NCI-H1930 (cell line): Measurements from ENCODE around the gene OR6B1.
"Not testable (repeated sequence)": the region's sequence is repeated elsewhere in the genome, so short reads cannot be mapped to it uniquely, and the experiment has no call there.

Experiments
- DNase-seq, 2 experiments: peaks; one replicate each; lab custom pipeline; 2025; lab: John Stamatoyannopoulos, UW

Gene OR6B1

DNA sequence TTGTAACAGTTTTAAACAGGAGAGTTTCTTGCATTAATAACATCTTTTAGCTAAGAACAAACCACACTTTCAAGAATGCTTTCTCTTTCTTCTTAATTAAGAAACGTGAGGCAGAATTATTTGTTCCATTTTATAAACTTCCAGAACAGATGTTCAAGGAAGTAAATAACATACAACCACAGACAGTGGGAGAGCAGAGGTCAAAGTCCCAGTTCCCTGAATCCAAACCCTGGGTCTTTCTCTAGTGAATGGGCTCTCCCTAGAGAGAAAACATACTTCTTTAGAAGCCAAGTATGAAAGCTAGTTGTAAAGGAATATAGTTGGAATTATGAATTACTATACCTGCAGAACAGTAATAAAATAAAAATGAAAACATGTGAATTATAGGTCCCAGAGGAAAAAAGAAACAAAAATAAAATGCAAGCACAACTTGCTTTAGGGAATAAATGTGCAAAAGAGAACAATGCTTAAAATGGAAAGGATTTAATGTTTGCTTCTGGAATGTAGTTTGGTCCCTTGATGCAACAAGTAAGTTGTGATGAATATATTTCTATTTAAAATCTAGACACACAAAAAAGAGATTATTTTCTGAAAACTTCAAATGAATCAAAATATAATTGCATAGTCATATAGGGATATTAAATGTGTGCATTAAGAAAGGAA lies 6.0 kb downstream of the OR6B1 start:
- DNase-seq, result no peak

- no peak for DNase-seq
These were observed 6.5 kb downstream of the OR6B1 start for GRCh38 chr7:144006692-144007042.

DNA sequence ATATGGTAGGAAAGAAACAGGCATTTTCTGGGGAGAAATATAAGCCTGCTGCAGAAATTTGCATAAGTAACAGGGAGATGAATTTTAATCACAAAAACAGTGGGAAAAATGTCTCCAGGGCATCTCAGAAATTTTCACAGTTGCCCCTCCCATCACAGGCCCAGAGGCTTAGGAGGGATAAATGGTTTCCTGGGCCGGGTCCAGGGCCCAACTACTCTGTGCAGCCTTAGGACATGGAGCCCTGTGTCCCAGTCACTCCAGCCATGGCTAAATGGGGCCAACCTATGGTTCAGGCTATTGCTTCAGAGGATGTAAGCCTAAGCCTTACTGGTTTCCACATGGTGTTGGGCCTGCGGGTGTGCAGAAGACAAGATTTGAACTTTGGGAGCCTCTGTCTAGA lies 9.2 kb downstream of the OR6B1 start:
- DNase-seq, result no peak

DNA sequence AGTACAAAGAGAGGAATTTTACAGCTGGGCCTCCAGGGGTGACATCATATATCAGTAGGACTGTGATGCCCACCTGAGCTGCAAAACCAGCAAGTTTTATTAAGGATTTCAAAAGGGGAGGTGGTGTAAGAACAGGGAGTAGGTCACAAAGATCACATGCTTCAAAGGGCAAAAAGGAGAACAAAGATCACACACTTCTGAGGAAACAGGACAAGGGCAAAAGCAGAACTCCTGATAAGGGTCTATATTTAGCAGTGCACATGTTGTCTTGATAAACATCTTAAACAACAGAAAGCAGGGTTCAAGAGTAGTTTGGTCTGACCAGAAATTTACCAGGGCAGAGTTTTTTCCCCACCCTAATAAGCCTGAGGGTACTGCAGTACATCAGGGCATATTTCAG lies 9.9 kb downstream of the OR6B1 start:
- DNase-seq, result not testable (repeated sequence)

- DNase-seq, result not testable (repeated sequence)
These were observed 10.7 kb downstream of the OR6B1 start for GRCh38 chr7:144010821-144011220.

- no peak for DNase-seq
These were observed 11.5 kb downstream of the OR6B1 start for GRCh38 chr7:144011458-144012230.

- DNase-seq, result no peak
These were observed 17.9 kb downstream of the OR6B1 start for GRCh38 chr7:144018065-144018464.

- DNase-seq, result no peak
These were observed 19.3 kb downstream of the OR6B1 start for GRCh38 chr7:144019457-144019856.

GRCh38 chr7:144020340-144020739 lies 20.2 kb downstream of the OR6B1 start:
- no peak for DNase-seq

DNA sequence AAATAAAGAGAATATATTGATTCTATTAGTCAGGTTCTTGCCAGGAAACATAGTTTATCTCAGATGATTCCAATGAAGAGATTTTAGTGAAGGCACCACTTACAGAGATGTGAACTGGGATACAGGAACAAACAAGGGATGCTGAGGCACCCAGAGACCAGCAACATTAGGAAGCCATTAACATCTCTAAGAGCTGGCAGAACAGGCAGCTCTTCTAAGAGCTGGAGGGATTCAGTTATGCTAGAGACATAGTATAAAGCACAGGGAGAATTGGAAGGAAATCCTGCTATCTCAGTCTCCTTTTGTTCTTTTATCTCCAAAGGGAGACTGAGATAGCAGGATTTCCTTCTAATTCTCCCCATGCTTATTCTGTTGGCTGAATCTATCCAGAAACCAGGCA lies 22.0 kb downstream of the OR6B1 start:
- DNase-seq, result no peak

GRCh38 chr7:144023171-144023827 lies 23.2 kb downstream of the OR6B1 start:
- DNase-seq, result no peak

- no peak for DNase-seq
These were observed 24.1 kb downstream of the OR6B1 start for GRCh38 chr7:144024213-144024612.

DNA sequence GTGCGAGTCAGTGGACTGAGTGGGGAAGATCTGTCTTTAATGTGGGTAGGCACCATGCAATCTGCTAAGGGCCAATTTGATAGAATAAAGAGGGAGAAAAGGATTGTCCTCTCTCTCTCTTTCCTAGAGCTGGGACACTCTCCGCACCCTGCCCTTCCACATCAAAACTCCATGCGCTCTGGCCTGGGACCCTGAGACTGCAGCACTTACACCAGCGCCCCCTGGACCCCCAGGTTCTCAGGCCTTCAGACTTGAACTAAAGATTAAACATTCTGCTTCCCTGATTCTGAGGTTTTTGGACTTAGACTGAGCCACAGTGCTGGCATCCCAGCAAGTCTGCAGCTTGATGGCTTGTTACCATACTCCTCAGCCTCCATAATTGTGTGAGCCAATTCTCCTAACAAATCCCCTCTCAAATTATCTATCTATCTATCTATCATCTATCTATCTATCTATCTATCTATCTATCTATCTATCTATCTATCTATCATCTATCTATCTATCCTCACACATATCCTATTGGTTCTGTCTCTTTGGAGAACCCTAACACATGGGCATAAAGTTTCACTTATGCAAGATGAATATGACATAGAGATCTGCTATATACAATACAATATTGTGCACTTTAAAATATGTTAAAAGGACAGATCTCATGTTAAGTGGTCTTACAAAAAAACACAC lies 26.2 kb downstream of the OR6B1 start:
- DNase-seq, result no peak

- no peak for DNase-seq
These were observed 26.9 kb downstream of the OR6B1 start for GRCh38 chr7:144027070-144027469.

DNA sequence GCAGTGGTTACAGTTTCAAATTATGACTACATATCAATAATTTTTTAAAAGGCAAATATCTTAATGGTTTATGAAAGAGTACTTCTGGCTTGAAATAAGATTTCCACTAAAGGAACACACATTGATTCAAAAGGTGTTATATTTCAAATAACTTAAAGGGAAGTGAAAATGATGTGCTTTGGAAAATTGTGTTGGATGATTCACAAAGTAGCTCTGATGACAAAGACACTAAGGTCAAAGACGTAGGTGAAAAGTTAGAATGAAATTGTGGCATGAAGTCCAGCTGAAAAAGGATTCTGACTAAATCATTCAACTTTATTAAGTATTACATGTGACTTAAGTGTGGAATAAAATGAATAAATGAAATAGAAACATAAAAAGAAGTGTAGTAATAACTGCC lies 27.9 kb downstream of the OR6B1 start:
- no peak for DNase-seq

GRCh38 chr7:144028547-144028946 lies 28.4 kb downstream of the OR6B1 start:
- no peak for DNase-seq

- DNase-seq, result no peak
These were observed 32.4 kb downstream of the OR6B1 start for GRCh38 chr7:144032516-144032915.

- no peak for DNase-seq
These were observed 33.0 kb downstream of the OR6B1 start for GRCh38 chr7:144032985-144033709.

DNA sequence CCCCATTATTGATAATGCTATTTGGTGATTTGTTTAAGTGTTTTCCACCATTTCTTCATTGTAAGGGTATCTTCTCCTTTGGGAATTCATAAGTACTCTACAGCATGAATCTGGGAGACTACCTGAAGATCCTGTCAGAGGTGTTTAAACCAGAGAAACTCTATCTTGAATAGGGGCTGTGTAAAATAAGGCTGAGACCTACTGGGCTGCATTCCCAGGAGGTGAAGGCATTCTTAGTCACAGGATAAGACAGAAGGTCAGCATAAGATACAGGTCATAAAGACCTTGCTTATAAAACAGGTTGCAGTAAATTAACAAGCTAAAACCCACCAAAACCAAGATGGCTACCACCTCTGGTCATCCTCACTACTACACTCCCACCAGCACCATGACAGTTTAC lies 35.3 kb downstream of the OR6B1 start:
- DNase-seq, result no peak

- no peak for DNase-seq
These were observed 36.3 kb downstream of the OR6B1 start for GRCh38 chr7:144036302-144036885.

GRCh38 chr7:144037414-144038035 lies 37.4 kb downstream of the OR6B1 start:
- no peak for DNase-seq
